Cardiac fibroblast (primary cell): Measurements from ENCODE around the gene DNAI4.
"Not testable (repeated sequence)": the region's sequence is repeated elsewhere in the genome, so short reads cannot be mapped to it uniquely, and the experiment has no call there.

Source experiments
- DNase-seq, 2 donors: peaks; one replicate each; pipeline versions ENCODE4 v3.0.0 to v3.0.0-alpha.2; 2010; ENCODE audit warnings: low read depth in 2 of 2
- H3K4me3 ChIP-seq, 2 donors: replicated peaks in 1 of 2; 1 replicate in 1 of 2; 2 replicates in 1 of 2; pipeline ENCODE4 v1.5.1; 2011; ENCODE audit warnings: low read depth in 2 of 2, low read length in 2 of 2, mild to moderate bottlenecking in 2 of 2, moderate library complexity in 1 of 2
- TF ChIP-seq, protein P1 (sequence below): IDR thresholded peaks from one replicate; pipeline ENCODE4 v1.5.1; 2011; ENCODE audit warnings: low read depth, mild to moderate bottlenecking, low read length, inconsistent platforms

The DNAI4 gene

DNA sequence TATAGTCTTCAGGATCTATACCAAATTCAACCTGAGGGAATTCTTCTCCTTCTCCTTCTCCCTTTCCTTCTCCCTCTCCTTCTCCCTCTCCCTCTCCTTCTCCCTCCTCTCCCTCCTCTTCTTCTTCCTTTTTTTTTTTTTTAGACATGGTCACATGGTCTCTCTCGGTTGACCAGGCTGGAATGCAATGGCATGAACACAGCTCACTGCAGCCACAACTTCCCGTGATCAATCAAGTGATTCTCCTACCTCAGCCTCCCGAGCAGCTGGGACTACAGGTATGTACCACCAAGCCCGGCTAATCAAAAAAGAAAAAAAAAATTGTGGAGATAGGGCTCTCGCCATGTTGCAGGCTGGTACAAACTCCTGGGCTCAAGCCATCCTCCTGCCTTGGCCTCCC, 51.5 kb downstream of the DNAI4 start:
- no peak overlapping the region for H3K4me3 ChIP-seq
- TF ChIP-seq, protein P1, sequence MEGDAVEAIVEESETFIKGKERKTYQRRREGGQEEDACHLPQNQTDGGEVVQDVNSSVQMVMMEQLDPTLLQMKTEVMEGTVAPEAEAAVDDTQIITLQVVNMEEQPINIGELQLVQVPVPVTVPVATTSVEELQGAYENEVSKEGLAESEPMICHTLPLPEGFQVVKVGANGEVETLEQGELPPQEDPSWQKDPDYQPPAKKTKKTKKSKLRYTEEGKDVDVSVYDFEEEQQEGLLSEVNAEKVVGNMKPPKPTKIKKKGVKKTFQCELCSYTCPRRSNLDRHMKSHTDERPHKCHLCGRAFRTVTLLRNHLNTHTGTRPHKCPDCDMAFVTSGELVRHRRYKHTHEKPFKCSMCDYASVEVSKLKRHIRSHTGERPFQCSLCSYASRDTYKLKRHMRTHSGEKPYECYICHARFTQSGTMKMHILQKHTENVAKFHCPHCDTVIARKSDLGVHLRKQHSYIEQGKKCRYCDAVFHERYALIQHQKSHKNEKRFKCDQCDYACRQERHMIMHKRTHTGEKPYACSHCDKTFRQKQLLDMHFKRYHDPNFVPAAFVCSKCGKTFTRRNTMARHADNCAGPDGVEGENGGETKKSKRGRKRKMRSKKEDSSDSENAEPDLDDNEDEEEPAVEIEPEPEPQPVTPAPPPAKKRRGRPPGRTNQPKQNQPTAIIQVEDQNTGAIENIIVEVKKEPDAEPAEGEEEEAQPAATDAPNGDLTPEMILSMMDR: no peak
- DNase-seq: no peak

DNA sequence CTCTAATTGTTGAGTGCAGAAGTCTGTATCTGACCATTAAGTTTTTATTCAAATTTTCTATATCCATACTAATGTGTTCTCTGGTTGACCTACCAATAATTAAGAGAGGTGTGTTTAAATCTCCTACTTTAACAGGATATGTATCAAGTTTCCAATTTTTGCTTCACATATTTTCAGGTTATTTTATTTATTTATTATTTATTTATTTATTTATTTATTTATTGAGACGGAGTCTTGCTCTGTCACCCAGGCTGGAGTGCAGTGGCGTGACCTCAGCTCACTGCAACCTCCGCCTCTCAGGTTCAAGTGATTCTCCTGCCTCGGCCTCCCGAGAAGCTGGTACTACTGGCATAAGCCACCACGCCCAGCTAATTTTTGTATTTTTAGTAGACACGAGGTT, 52.6 kb downstream of the DNAI4 start:
- not testable (repeated sequence) for H3K4me3 ChIP-seq, DNase-seq

DNA sequence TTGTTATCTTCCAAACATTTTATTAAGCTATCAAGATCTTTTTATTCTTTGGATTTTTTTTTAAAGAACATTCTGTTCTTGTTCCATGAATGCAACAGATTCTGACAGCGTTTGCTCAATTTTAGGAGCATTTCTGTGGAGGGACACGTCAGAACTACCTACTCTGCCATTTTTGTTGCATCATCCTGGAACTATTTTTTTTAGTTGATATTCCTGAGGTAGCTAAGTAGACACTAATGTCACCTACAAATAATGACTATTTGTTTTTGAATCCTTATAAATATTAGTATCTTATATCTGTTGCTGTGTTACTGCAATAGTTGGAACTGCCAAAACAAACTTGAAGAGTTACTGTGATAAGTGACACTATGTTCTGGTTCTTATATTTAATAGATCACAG, 57.2 kb downstream of the DNAI4 start:
- no peak overlapping the region for H3K4me3 ChIP-seq
- peak in 1 of 2 donors; percentile 18 for DNase-seq
- TF ChIP-seq, protein P1: no peak

DNA sequence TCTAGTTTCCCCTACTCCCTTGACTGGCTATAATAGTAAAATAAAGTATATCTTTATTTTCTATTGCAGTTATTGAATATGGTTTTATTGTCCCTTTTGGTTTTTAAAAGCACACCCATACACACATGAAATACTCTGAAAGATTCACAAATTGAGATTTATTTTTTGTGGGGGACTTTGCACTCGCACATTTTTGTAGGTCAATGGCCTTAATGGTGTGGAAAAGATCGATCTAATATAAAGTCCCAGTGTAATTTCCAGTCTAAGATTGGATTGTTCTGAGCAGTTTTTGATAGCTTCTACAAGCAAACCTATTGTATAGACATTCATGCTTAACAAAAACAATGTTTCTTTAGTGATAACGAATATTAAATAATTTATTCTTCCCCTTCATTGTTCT, 64.1 kb downstream of the DNAI4 start:
- TF ChIP-seq, protein P1: no peak
- no peak overlapping the region for H3K4me3 ChIP-seq
- no peak for DNase-seq

DNA sequence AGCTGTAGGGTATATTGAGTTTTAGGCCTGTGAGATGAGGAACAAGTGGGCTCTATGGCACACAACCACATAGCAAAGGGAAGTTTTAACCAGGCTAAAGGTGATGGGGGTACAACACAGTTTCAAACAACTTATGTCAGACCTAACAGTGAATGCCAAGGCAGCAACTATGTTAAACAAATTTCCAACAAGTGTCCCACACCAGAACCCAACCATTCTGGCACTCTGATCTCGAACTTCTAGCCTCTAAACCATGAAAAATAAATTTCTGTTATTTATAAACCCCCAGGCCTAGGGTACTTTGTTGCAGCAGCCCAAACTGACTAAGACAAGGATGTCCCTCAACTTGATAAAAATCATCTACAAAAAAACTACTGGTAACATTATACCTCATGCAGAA, 71.3 kb downstream of the DNAI4 start:
- no peak for DNase-seq
- H3K4me3 ChIP-seq: no peak overlapping the region
- TF ChIP-seq, protein P1: no peak

DNA sequence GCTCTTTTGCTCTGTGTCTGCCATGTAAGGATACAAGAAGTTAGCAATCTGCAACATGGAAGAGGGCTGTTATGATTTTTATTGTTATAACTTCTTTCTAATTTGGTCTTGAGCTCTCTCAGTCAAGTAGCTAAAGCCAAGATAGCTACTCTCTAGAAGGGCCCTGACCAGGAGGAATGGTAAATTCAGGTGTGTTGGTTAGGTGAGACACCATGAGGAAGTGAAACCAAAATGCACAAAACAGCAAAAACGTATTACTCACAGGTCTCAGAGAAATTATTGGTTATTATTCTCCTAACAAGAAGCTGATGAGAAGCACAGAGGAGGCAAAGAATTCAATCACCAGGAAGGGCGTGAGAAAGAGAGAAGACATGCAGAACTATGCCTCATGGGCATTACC, 71.8 kb downstream of the DNAI4 start:
- DNase-seq: no peak
- H3K4me3 ChIP-seq: no peak overlapping the region
- TF ChIP-seq, protein P1: no peak

DNA sequence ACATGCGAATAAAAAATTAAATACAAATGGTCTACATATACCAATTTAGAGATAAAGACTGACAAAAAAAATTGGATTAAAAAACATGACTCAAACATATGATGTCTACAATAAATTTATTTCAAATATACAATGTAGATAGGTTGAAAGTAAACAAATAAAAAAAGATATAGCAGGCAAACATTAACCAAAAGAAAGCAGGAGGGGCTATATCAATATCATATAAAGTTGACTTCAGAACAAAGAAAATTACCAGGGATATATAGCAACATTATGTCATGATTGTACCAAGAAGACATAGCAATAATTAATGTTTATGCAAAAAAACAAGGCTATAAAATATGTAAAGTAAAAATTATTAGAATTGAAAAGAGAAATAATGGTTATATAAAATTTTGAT, 73.7 kb downstream of the DNAI4 start:
- H3K4me3 ChIP-seq: no peak overlapping the region
- TF ChIP-seq, protein P1: no peak
- DNase-seq: no peak
